Fibroblast of lung (primary cell): ENCODE data around the gene AFAP1L2.

Source experiments
- EZH2 ChIP-seq: IDR thresholded peaks from 2 replicates; pipeline ENCODE4 v1.5.1; 2012; ENCODE audit warnings: low read length, control low read depth, mild to moderate bottlenecking; ENCODE audit errors: missing control alignments
- TF ChIP-seq, protein P1 (sequence below), 2 donors: IDR thresholded peaks in 1 of 2; conservative IDR thresholded peaks in 1 of 2; 1 replicate in 1 of 2; 2 replicates in 1 of 2; pipeline ENCODE4 v1.5.1; 2011 to 2012; ENCODE audit warnings: low read length in 2 of 2, control low read depth in 1 of 2, inconsistent platforms in 1 of 2, low read depth in 1 of 2, mild to moderate bottlenecking in 1 of 2

- TF ChIP-seq, protein P1, sequence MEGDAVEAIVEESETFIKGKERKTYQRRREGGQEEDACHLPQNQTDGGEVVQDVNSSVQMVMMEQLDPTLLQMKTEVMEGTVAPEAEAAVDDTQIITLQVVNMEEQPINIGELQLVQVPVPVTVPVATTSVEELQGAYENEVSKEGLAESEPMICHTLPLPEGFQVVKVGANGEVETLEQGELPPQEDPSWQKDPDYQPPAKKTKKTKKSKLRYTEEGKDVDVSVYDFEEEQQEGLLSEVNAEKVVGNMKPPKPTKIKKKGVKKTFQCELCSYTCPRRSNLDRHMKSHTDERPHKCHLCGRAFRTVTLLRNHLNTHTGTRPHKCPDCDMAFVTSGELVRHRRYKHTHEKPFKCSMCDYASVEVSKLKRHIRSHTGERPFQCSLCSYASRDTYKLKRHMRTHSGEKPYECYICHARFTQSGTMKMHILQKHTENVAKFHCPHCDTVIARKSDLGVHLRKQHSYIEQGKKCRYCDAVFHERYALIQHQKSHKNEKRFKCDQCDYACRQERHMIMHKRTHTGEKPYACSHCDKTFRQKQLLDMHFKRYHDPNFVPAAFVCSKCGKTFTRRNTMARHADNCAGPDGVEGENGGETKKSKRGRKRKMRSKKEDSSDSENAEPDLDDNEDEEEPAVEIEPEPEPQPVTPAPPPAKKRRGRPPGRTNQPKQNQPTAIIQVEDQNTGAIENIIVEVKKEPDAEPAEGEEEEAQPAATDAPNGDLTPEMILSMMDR (conservative IDR thresholded peaks at IDR 0.05 in 1 of 2, IDR thresholded peaks at IDR 0.05 in 1 of 2; ENCODE audit: low read depth in 1 of 2, low read length in 2 of 2), result no peak
- TF ChIP-seq EZH2, result no peak
Observed at GRCh38 chr10:114418109-114418508, 13.8 kb upstream of the AFAP1L2 start.
